ENCODE results near the gene CNOT4.

CNOT4 gene

DNA sequence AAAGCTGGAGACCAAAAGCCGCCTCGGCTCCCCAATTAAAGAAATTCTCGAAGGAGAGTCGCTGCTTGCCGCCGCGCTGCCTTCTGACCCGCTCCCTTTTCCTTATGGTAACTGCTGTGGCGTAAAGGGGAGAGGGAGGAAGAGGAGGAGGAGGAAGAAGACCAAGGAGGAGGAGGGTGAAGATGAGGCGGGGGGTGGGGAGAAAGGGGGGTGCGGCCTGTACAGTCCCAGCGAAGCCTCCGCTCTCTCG is 388 bp downstream of the CNOT4 start:
- DNase-seq (ENCODE audit: low read depth in 1 of 2, low spot score in 1 of 2): peak in 1 of 2 experiments; percentile 47
- TF ChIP-seq, protein P1, sequence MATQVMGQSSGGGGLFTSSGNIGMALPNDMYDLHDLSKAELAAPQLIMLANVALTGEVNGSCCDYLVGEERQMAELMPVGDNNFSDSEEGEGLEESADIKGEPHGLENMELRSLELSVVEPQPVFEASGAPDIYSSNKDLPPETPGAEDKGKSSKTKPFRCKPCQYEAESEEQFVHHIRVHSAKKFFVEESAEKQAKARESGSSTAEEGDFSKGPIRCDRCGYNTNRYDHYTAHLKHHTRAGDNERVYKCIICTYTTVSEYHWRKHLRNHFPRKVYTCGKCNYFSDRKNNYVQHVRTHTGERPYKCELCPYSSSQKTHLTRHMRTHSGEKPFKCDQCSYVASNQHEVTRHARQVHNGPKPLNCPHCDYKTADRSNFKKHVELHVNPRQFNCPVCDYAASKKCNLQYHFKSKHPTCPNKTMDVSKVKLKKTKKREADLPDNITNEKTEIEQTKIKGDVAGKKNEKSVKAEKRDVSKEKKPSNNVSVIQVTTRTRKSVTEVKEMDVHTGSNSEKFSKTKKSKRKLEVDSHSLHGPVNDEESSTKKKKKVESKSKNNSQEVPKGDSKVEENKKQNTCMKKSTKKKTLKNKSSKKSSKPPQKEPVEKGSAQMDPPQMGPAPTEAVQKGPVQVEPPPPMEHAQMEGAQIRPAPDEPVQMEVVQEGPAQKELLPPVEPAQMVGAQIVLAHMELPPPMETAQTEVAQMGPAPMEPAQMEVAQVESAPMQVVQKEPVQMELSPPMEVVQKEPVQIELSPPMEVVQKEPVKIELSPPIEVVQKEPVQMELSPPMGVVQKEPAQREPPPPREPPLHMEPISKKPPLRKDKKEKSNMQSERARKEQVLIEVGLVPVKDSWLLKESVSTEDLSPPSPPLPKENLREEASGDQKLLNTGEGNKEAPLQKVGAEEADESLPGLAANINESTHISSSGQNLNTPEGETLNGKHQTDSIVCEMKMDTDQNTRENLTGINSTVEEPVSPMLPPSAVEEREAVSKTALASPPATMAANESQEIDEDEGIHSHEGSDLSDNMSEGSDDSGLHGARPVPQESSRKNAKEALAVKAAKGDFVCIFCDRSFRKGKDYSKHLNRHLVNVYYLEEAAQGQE (IDR thresholded peaks at IDR 0.05; ENCODE audit: insufficient replicate concordance, low read depth): no peak
- no peak for TF ChIP-seq SPI1 (IDR thresholded peaks at IDR 0.05; ENCODE audit: borderline replicate concordance, low read depth)
- no peak for TF ChIP-seq GABPA (IDR thresholded peaks at IDR 0.05; ENCODE audit: low read depth)
- TF ChIP-seq, protein P2, sequence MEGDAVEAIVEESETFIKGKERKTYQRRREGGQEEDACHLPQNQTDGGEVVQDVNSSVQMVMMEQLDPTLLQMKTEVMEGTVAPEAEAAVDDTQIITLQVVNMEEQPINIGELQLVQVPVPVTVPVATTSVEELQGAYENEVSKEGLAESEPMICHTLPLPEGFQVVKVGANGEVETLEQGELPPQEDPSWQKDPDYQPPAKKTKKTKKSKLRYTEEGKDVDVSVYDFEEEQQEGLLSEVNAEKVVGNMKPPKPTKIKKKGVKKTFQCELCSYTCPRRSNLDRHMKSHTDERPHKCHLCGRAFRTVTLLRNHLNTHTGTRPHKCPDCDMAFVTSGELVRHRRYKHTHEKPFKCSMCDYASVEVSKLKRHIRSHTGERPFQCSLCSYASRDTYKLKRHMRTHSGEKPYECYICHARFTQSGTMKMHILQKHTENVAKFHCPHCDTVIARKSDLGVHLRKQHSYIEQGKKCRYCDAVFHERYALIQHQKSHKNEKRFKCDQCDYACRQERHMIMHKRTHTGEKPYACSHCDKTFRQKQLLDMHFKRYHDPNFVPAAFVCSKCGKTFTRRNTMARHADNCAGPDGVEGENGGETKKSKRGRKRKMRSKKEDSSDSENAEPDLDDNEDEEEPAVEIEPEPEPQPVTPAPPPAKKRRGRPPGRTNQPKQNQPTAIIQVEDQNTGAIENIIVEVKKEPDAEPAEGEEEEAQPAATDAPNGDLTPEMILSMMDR (IDR thresholded peaks at IDR 0.05; ENCODE audit: insufficient read depth, low read length): no peak
- TF ChIP-seq POLR2AphosphoS5 (IDR thresholded peaks at IDR 0.05; ENCODE audit: low read depth): no peak
- H3K27ac ChIP-seq (replicated peaks): peak overlapping the region; percentile 95
- peak overlapping the region; percentile 81 for H3K4me3 ChIP-seq (replicated peaks; ENCODE audit: insufficient read depth, low read length)
- no peaks in the 10 kb centered on the region for H3K27me3 ChIP-seq (ENCODE audit: insufficient read depth, poor library complexity, severe bottlenecking)

DNA sequence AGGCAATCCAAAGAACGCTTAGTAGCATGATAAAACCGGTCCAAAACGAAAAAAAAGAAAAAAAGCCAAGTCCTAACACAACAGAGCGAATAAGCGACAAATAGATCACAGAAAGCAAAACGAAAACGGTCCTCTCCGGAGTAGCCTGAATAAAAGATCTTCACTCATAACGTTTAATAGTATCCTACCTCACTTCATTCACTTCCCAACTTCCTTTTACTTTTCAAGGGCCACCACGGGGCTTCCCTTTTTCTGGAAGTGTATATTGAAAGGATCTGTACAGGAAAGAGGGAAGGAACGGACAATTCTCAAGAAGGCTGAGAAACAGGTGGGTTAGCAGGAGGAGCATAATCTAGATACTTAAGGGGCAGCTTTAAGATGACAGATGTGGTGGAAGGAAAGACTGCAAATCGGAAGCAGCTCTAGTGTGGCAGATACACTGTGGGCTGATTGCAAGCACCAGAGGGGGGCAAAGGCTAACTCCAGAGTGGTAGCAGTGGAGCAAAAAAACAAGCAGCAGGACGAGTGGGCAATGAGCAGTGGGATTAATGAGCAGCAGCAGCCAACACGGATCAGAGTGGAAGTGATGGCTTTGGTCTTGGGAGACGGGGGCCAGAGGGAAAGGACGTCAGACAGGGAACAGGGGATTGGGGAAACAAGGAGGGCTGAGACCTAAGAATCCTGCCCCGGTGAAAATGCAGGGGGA is 866 bp downstream of the CNOT4 start:
- H3K27me3 ChIP-seq (ENCODE audit: insufficient read depth, poor library complexity, severe bottlenecking): no peaks in the 10 kb centered on the region
- peak overlapping the region; percentile 81 for H3K4me3 ChIP-seq (replicated peaks; ENCODE audit: insufficient read depth, low read length)
- TF ChIP-seq GABPA (IDR thresholded peaks at IDR 0.05; ENCODE audit: low read depth) (no peak), SPI1 (IDR thresholded peaks at IDR 0.05; ENCODE audit: borderline replicate concordance, low read depth) (peak; percentile 37; the same call in 1 of the 2 replicates)
- TF ChIP-seq, protein P1 (IDR thresholded peaks at IDR 0.05; ENCODE audit: insufficient replicate concordance, low read depth): no peak
- peak in 1 of 2 experiments; percentile 39 for DNase-seq (ENCODE audit: low read depth in 1 of 2, low spot score in 1 of 2)
- peak overlapping the region; percentile 95 for H3K27ac ChIP-seq (replicated peaks)

DNA sequence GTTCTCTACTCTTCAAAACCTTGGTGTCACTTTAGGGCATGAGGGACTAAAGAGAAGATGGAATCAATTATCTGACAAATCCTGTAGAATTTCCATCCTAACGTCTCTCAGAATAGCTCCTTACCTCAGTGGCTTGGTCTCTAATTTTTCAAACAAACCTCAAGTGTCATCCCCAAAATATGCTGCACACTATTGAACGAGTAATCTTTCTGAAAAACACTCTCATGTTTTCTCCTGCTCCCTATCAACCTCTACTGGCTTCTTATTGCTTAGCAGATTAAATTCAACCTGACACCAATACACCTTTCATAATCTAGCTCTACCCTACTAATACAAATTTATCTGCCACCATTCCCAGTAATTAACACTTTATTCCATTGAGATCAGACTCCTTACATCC is 8.5 kb downstream of the CNOT4 start:
- DNase-seq (ENCODE audit: low read depth in 1 of 2, low spot score in 1 of 2): no peak
- Histone ChIP-seq H3K27me3 (ENCODE audit: insufficient read depth, poor library complexity, severe bottlenecking) (no peaks in the 10 kb centered on the region), H3K4me3 (replicated peaks; ENCODE audit: insufficient read depth, low read length) (no peak overlapping the region), H3K27ac (replicated peaks) (no peak overlapping the region)
- TF ChIP-seq POLR2AphosphoS5 (IDR thresholded peaks at IDR 0.05; ENCODE audit: low read depth) (no peak), SPI1 (IDR thresholded peaks at IDR 0.05; ENCODE audit: borderline replicate concordance, low read depth) (no peak), GABPA (IDR thresholded peaks at IDR 0.05; ENCODE audit: low read depth) (no peak)
- TF ChIP-seq, protein P2 (IDR thresholded peaks at IDR 0.05; ENCODE audit: insufficient read depth, low read length): no peak
- TF ChIP-seq, protein P1 (IDR thresholded peaks at IDR 0.05; ENCODE audit: insufficient replicate concordance, low read depth): no peak
